HepG2 (cell line): ENCODE results near the gene SERPINI1.

Experiments used
- TIGD3 ChIP-seq: sonication (generic); formaldehyde crosslinking; IDR thresholded peaks from 2 replicates; pipeline ENCODE4 v1.5.1; 2020; ENCODE audit warnings: mild to moderate bottlenecking, missing genetic modification reagents, borderline replicate concordance
- ZNF207 ChIP-seq: fragments of 450-650 bp; IDR thresholded peaks from 2 replicates; pipeline ENCODE4 v1.6.1; 2016; ENCODE audit warnings: antibody characterized with exemption, borderline replicate concordance
- ZNF354B ChIP-seq: sonication (generic); formaldehyde crosslinking; IDR thresholded peaks from 2 replicates; pipeline ENCODE4 v1.8.0; 2022; ENCODE audit warnings: mild to moderate bottlenecking, missing genetic modification reagents
- ZNF577 ChIP-seq: sonication (generic); formaldehyde crosslinking; IDR thresholded peaks from 2 replicates; pipeline ENCODE4 v1.4.0; 2020; ENCODE audit warnings: mild to moderate bottlenecking, low read depth, missing genetic modification reagents, borderline replicate concordance
- TF ChIP-seq, protein P1 (sequence below): sonication (generic); formaldehyde crosslinking; IDR thresholded peaks from 2 replicates; pipeline ENCODE4 v1.5.0; 2020; ENCODE audit warnings: mild to moderate bottlenecking, missing genetic modification reagents, moderate library complexity

- TF ChIP-seq, protein P1, sequence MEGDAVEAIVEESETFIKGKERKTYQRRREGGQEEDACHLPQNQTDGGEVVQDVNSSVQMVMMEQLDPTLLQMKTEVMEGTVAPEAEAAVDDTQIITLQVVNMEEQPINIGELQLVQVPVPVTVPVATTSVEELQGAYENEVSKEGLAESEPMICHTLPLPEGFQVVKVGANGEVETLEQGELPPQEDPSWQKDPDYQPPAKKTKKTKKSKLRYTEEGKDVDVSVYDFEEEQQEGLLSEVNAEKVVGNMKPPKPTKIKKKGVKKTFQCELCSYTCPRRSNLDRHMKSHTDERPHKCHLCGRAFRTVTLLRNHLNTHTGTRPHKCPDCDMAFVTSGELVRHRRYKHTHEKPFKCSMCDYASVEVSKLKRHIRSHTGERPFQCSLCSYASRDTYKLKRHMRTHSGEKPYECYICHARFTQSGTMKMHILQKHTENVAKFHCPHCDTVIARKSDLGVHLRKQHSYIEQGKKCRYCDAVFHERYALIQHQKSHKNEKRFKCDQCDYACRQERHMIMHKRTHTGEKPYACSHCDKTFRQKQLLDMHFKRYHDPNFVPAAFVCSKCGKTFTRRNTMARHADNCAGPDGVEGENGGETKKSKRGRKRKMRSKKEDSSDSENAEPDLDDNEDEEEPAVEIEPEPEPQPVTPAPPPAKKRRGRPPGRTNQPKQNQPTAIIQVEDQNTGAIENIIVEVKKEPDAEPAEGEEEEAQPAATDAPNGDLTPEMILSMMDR (CRISPR knock-in tag), result no peak
- TF ChIP-seq ZNF207, result no peak
- TF ChIP-seq ZNF577 (CRISPR knock-in tag), result no peak
- no peak for TF ChIP-seq TIGD3 (CRISPR knock-in tag)
- no peak for TF ChIP-seq ZNF354B (CRISPR knock-in tag)
Measured at GRCh38 chr3:167872032-167872431, 136.5 kb downstream of the SERPINI1 start.
